Measurements from ENCODE around the gene NRROS. TPM values are rescaled to one million over a fixed set of nuclear protein-coding genes. Genes with fewer than 3 reads are reported as not detected.
A peak's percentile ranks its signal among the peaks of the same experiment; 100 is the strongest.

Gene NRROS
- total RNA-seq, 4 donors from 2014 or later: 0.18 to 4.8 (median 0.70) TPM; not detected in 1

- H3K27ac ChIP-seq: no peak overlapping the region
Measured at GRCh38 chr3:196677931-196678330, 38.4 kb downstream of the NRROS start.

GRCh38 chr3:196684548-196685407 is 45.3 kb downstream of the NRROS start:
- peak overlapping the region in 2 of 4 donors; percentile 5 to 46 for H3K27ac ChIP-seq
- TF ChIP-seq CTCF (IDR thresholded peaks at IDR 0.05) (peak; percentile 88 to 96 (median 92)), POLR2A (IDR thresholded peaks at IDR 0.05) (no peak)
- DNase-seq: no peak
- peak overlapping the region in 1 of 4 donors; percentile 18 for H3K4me3 ChIP-seq
- H3K9me3 ChIP-seq: no peaks in the 10 kb centered on the region
- 38 to 42% methylated on average over 24 of the region's 24 CpGs for WGBS, 2 donors
- intact Hi-C loops (cut with DNase I): loop anchor here (5.0 kb wide), 1 partner anchor 77 kb away; no protein-coding TSS in a partner anchor
- H3K36me3 ChIP-seq: no peaks in the 10 kb centered on the region
- H3K27me3 ChIP-seq: no peaks in the 10 kb centered on the region
- H3K4me1 ChIP-seq: peaks cover 0 to 15% (median 12%) of the 10 kb centered on the region in 3 donors

More at GRCh38 chr3:196677931-196678330, 38.4 kb downstream of the NRROS start:
- no peak for DNase-seq
- Histone ChIP-seq H3K9me3 (no peaks in the 10 kb centered on the region), H3K36me3 (no peaks in the 10 kb centered on the region), H3K4me3 (no peak overlapping the region), H3K4me1 (no peaks in the 10 kb centered on the region), H3K27me3 (no peaks in the 10 kb centered on the region)
- WGBS, 2 donors: 60 to 80% methylated on average over 1 of the region's 1 CpG
- intact Hi-C loops (cut with DNase I): no loop called here
- TF ChIP-seq POLR2A (IDR thresholded peaks at IDR 0.05) (no peak), CTCF (IDR thresholded peaks at IDR 0.05) (no peak)

- Histone ChIP-seq H3K27ac (no peak overlapping the region), H3K36me3 (no peaks in the 10 kb centered on the region), H3K4me3 (no peak overlapping the region), H3K4me1 (peaks cover 0 to 15% (median 12%) of the 10 kb centered on the region in 3 donors), H3K9me3 (no peaks in the 10 kb centered on the region), H3K27me3 (no peaks in the 10 kb centered on the region)
- TF ChIP-seq CTCF (IDR thresholded peaks at IDR 0.05) (no peak), POLR2A (IDR thresholded peaks at IDR 0.05) (no peak)
- WGBS, 2 donors: 23 to 68% methylated on average over 2 of the region's 2 CpGs
- intact Hi-C loops (cut with DNase I): loop anchor here (5.0 kb wide), 1 partner anchor 79 kb away; no protein-coding TSS in a partner anchor
- no peak for DNase-seq
Measured at GRCh38 chr3:196686436-196686835, 46.9 kb downstream of the NRROS start.

GRCh38 chr3:196688349-196688748 is 48.9 kb downstream of the NRROS start:
- peak overlapping the region in 2 of 4 donors; percentile 45 to 73 for H3K27ac ChIP-seq
- intact Hi-C loops (cut with DNase I): loop anchor here (5.0 kb wide), 1 partner anchor 81 kb away; no protein-coding TSS in a partner anchor
- no peak for DNase-seq

GRCh38 chr3:196689941-196690660 is 50.6 kb downstream of the NRROS start:
- H3K27me3 ChIP-seq: no peaks in the 10 kb centered on the region
- H3K4me3 ChIP-seq: no peak overlapping the region
- H3K36me3 ChIP-seq: no peaks in the 10 kb centered on the region
- no peak overlapping the region for H3K27ac ChIP-seq
- H3K4me1 ChIP-seq: peaks cover 0 to 10% (median 2%) of the 10 kb centered on the region in 3 donors
- intact Hi-C loops (cut with DNase I): loop anchor here (5.0 kb wide), 1 partner anchor 83 kb away; no protein-coding TSS in a partner anchor
- TF ChIP-seq CTCF (IDR thresholded peaks at IDR 0.05): no peak
- TF ChIP-seq POLR2A (IDR thresholded peaks at IDR 0.05): no peak
- DNase-seq: no peak
- H3K9me3 ChIP-seq: no peaks in the 10 kb centered on the region
- 84 to 87% methylated on average over 16 to 17 of the region's 17 CpGs for WGBS, 2 donors

More at GRCh38 chr3:196688349-196688748, 48.9 kb downstream of the NRROS start:
- no peaks in the 10 kb centered on the region for H3K36me3 ChIP-seq
- no peak overlapping the region for H3K4me3 ChIP-seq
- no peaks in the 10 kb centered on the region for H3K27me3 ChIP-seq
- H3K4me1 ChIP-seq: peaks cover 0 to 15% (median 12%) of the 10 kb centered on the region in 3 donors
- 19 to 28% methylated on average over 4 to 5 of the region's 5 CpGs for WGBS, 2 donors
- H3K9me3 ChIP-seq: no peaks in the 10 kb centered on the region
- TF ChIP-seq POLR2A (IDR thresholded peaks at IDR 0.05): no peak

Data from esophagus squamous epithelium (tissue), 5 donors.